ENCODE data around the gene CLNS1A. TPM values are rescaled to one million over a fixed set of nuclear protein-coding genes. Genes with fewer than 3 reads are reported as not detected.

CLNS1A gene
- polyA plus RNA-seq, 1 experiment: 91.6 TPM

- DNase-seq (ENCODE audit: low read depth): no peak
- Histone ChIP-seq H3K36me3 (ENCODE audit: control insufficient read depth, insufficient read depth, low read length) (no peaks in the 10 kb centered on the region), H3K27me3 (ENCODE audit: control insufficient read depth, insufficient read depth, low read length) (no peaks in the 10 kb centered on the region), H3K4me3 (ENCODE audit: low read depth, low read length) (no peak overlapping the region)
- TF ChIP-seq CTCF (IDR thresholded peaks at IDR 0.05; ENCODE audit: insufficient read depth, low read depth, low read length): no peak
- POLR2A ChIA-PET: no interaction called here
- CTCF ChIA-PET: no interaction called here
Measured at GRCh38 chr11:77568916-77569675, 68.5 kb downstream of the CLNS1A start.

- Histone ChIP-seq H3K36me3 (ENCODE audit: control insufficient read depth, insufficient read depth, low read length) (no peaks in the 10 kb centered on the region), H3K27me3 (ENCODE audit: control insufficient read depth, insufficient read depth, low read length) (no peaks in the 10 kb centered on the region), H3K4me3 (ENCODE audit: low read depth, low read length) (no peak overlapping the region)
- CTCF ChIA-PET: interaction anchor here (1.1 kb wide), 1 partner anchor 11 kb away, joined by 3 read pairs; no protein-coding TSS in a partner anchor
- DNase-seq (ENCODE audit: low read depth): no peak
- POLR2A ChIA-PET: no interaction called here
- TF ChIP-seq CTCF (IDR thresholded peaks at IDR 0.05; ENCODE audit: insufficient read depth, low read depth, low read length): no peak
Measured at GRCh38 chr11:77568306-77568705, 69.3 kb downstream of the CLNS1A start.

Small RNA genes within 50 kb of the gene (small RNA-seq; reads per million reads assigned to genes)
- gene RNU7-59P (ENCODE audit: insufficient read length, low read depth, low replicate concordance): not detected

Other genes with a start within 250 kb of the CLNS1A start
- 62.3 and 66.3 TPM in 2 replicates for gene PAK1, start 163.7 kb downstream of the CLNS1A start, polyA plus RNA-seq (2011; rRNA removed)
- gene AQP11, start 47.8 kb downstream of the CLNS1A start, polyA plus RNA-seq (2011; rRNA removed): 1.2 and 1.3 TPM in 2 replicates
- gene RSF1, start 182.9 kb upstream of the CLNS1A start, polyA plus RNA-seq (2011; rRNA removed): 6.0 and 12.0 TPM in 2 replicates
- 33.0 and 46.9 TPM in 2 replicates for gene AAMDC, start 183.3 kb upstream of the CLNS1A start, polyA plus RNA-seq (2011; rRNA removed)

Data from BJ (cell line).